ENCODE results near the gene IKBKE. TPM values are rescaled to one million over a fixed set of nuclear protein-coding genes. Genes with fewer than 3 reads are reported as not detected.

IKBKE gene
- total RNA-seq, 1 experiment from 2014 or later = 5.1 TPM

GRCh38 chr1:206451134-206451686 is 19.1 kb upstream of the IKBKE start:
- peaks cover 7 to 16% of the 10 kb centered on the region in 2 experiments; a peak in 3 of 4 replicates for H3K36me3 ChIP-seq (ENCODE audit: control insufficient read depth in 1 of 2, insufficient read depth in 2 of 2, low read length in 2 of 2)
- no peaks in the 10 kb centered on the region for H3K27me3 ChIP-seq (ENCODE audit: insufficient read depth, low read length)
- BruUV-seq (replicated peaks) = no TSS peak
- TF ChIP-seq ELF1 (IDR thresholded peaks at IDR 0.05; ENCODE audit: borderline replicate concordance, low read depth) = no peak
- no peak for TF ChIP-seq SIN3A (IDR thresholded peaks at IDR 0.05; ENCODE audit: low read depth)
- TF ChIP-seq FOSL1 (IDR thresholded peaks at IDR 0.05; ENCODE audit: low read depth) = no peak
- no peak for TF ChIP-seq POLR2AphosphoS5 (IDR thresholded peaks at IDR 0.05; ENCODE audit: low read depth, low read length)
- TF ChIP-seq EZH2 (IDR thresholded peaks at IDR 0.05) = no peak
- TF ChIP-seq JUND (IDR thresholded peaks at IDR 0.05) = no peak
- TF ChIP-seq, protein P1, sequence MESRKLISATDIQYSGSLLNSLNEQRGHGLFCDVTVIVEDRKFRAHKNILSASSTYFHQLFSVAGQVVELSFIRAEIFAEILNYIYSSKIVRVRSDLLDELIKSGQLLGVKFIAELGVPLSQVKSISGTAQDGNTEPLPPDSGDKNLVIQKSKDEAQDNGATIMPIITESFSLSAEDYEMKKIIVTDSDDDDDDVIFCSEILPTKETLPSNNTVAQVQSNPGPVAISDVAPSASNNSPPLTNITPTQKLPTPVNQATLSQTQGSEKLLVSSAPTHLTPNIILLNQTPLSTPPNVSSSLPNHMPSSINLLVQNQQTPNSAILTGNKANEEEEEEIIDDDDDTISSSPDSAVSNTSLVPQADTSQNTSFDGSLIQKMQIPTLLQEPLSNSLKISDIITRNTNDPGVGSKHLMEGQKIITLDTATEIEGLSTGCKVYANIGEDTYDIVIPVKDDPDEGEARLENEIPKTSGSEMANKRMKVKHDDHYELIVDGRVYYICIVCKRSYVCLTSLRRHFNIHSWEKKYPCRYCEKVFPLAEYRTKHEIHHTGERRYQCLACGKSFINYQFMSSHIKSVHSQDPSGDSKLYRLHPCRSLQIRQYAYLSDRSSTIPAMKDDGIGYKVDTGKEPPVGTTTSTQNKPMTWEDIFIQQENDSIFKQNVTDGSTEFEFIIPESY (IDR thresholded peaks at IDR 0.05; ENCODE audit: extremely low read depth, insufficient replicate concordance, low read length) = no peak
- no peak for TF ChIP-seq CBX3 (IDR thresholded peaks at IDR 0.05; ENCODE audit: low read depth)
- peaks cover 0 to 13% of the 10 kb centered on the region in 2 experiments; a peak in 2 of 4 replicates for H3K4me1 ChIP-seq (ENCODE audit: control insufficient read depth in 1 of 2, insufficient read depth in 2 of 2, low read length in 2 of 2)
- H3K9ac ChIP-seq (ENCODE audit: low read length) = no peak overlapping the region
- H3K4me2 ChIP-seq (ENCODE audit: low read length) = no peak overlapping the region
- H4K20me1 ChIP-seq (ENCODE audit: insufficient read depth) = no peaks in the 10 kb centered on the region
- H3K4me3 ChIP-seq (replicated peaks in 1 of 2; ENCODE audit: low read depth in 1 of 2, low read length in 2 of 2) = no peak overlapping the region
- DNase-seq (ENCODE audit: low read depth, low spot score) (no peak), ATAC-seq (no peak)
- CTCF ChIA-PET = no interaction called here
- RAD21 ChIA-PET (ENCODE audit: low non-redundant PET in 1 of 2, low total read pairs in 2 of 2, uncharacterized antibody in 2 of 2, unreplicated experiment in 2 of 2) = no interaction called here
- intact Hi-C loops (cut with micrococcal nuclease) = no loop called here
- H3K9me2 ChIP-seq (ENCODE audit: insufficient read depth) = no peaks in the 10 kb centered on the region
- no peaks in the 10 kb centered on the region for H3K9me3 ChIP-seq (ENCODE audit: control insufficient read depth in 1 of 2, insufficient read depth in 1 of 2, low read depth in 1 of 2, low read length in 2 of 2)
- H3K27ac ChIP-seq (ENCODE audit: low read depth, low read length) = no peak overlapping the region
- H3K79me2 ChIP-seq (ENCODE audit: insufficient read depth, low read length) = no peaks in the 10 kb centered on the region
- POLR2A ChIA-PET = no interaction called here
- no peak overlapping the region for H2AFZ ChIP-seq (ENCODE audit: low read depth, low read length, poor library complexity, severe bottlenecking)

DNA sequence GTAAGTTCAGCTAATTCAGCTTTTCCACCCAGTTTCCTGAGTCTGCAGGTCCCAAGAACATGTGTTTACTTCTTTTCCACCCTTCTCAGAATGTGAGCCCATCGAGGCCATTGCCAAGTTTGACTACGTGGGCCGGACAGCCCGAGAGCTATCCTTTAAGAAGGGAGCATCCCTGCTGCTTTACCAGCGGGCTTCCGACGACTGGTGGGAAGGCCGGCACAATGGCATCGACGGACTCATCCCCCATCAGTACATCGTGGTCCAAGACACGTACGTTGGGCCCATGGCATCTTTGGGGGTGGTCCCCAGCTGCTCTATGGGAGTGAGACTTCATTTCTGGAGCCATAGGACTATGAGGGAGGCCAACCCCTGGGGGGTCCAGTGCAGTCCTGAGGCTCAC is 17.2 kb upstream of the IKBKE start:
- no peaks in the 10 kb centered on the region for H3K9me2 ChIP-seq (ENCODE audit: insufficient read depth)
- ChIA-PET CTCF (no interaction called here), POLR2A (no interaction called here), RAD21 (ENCODE audit: low non-redundant PET in 1 of 2, low total read pairs in 2 of 2, uncharacterized antibody in 2 of 2, unreplicated experiment in 2 of 2) (no interaction called here)
- H4K20me1 ChIP-seq (ENCODE audit: insufficient read depth) = no peaks in the 10 kb centered on the region
- H3K36me3 ChIP-seq (ENCODE audit: control insufficient read depth in 1 of 2, insufficient read depth in 2 of 2, low read length in 2 of 2) = peaks cover 8 to 14% of the 10 kb centered on the region in 2 experiments; a peak in 3 of 4 replicates
- no peak for DNase-seq (ENCODE audit: low read depth, low spot score)
- no peak overlapping the region for H3K27ac ChIP-seq (ENCODE audit: low read depth, low read length)
- BruUV-seq (replicated peaks) = no TSS peak
- no peak overlapping the region for H3K4me3 ChIP-seq (replicated peaks in 1 of 2; ENCODE audit: low read depth in 1 of 2, low read length in 2 of 2)
- no peaks in the 10 kb centered on the region for H3K79me2 ChIP-seq (ENCODE audit: insufficient read depth, low read length)
- H3K4me2 ChIP-seq (ENCODE audit: low read length) = no peak overlapping the region
- no peak overlapping the region for H3K9ac ChIP-seq (ENCODE audit: low read length)
- peaks cover 0 to 13% of the 10 kb centered on the region in 2 experiments; a peak in 1 of 4 replicates for H3K4me1 ChIP-seq (ENCODE audit: control insufficient read depth in 1 of 2, insufficient read depth in 2 of 2, low read length in 2 of 2)
- H3K9me3 ChIP-seq (ENCODE audit: control insufficient read depth in 1 of 2, insufficient read depth in 1 of 2, low read depth in 1 of 2, low read length in 2 of 2) = no peaks in the 10 kb centered on the region
- no peak overlapping the region for H2AFZ ChIP-seq (ENCODE audit: low read depth, low read length, poor library complexity, severe bottlenecking)
- intact Hi-C loops (cut with micrococcal nuclease) = no loop called here
- no peaks in the 10 kb centered on the region for H3K27me3 ChIP-seq (ENCODE audit: insufficient read depth, low read length)
- no peak for ATAC-seq
- TF ChIP-seq SP1 (IDR thresholded peaks at IDR 0.05; ENCODE audit: low read depth) = no peak
- TF ChIP-seq RAD21 (IDR thresholded peaks at IDR 0.05; ENCODE audit: low read depth) = no peak
- TF ChIP-seq SRF (IDR thresholded peaks at IDR 0.05; ENCODE audit: low read depth) = no peak
- no peak for TF ChIP-seq ELF1 (IDR thresholded peaks at IDR 0.05; ENCODE audit: borderline replicate concordance, low read depth)
- TF ChIP-seq, protein P2, sequence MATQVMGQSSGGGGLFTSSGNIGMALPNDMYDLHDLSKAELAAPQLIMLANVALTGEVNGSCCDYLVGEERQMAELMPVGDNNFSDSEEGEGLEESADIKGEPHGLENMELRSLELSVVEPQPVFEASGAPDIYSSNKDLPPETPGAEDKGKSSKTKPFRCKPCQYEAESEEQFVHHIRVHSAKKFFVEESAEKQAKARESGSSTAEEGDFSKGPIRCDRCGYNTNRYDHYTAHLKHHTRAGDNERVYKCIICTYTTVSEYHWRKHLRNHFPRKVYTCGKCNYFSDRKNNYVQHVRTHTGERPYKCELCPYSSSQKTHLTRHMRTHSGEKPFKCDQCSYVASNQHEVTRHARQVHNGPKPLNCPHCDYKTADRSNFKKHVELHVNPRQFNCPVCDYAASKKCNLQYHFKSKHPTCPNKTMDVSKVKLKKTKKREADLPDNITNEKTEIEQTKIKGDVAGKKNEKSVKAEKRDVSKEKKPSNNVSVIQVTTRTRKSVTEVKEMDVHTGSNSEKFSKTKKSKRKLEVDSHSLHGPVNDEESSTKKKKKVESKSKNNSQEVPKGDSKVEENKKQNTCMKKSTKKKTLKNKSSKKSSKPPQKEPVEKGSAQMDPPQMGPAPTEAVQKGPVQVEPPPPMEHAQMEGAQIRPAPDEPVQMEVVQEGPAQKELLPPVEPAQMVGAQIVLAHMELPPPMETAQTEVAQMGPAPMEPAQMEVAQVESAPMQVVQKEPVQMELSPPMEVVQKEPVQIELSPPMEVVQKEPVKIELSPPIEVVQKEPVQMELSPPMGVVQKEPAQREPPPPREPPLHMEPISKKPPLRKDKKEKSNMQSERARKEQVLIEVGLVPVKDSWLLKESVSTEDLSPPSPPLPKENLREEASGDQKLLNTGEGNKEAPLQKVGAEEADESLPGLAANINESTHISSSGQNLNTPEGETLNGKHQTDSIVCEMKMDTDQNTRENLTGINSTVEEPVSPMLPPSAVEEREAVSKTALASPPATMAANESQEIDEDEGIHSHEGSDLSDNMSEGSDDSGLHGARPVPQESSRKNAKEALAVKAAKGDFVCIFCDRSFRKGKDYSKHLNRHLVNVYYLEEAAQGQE (IDR thresholded peaks at IDR 0.05; ENCODE audit: low read depth) = no peak
- TF ChIP-seq, protein P1 (IDR thresholded peaks at IDR 0.05; ENCODE audit: extremely low read depth, insufficient replicate concordance, low read length) = no peak
- TF ChIP-seq JUND (IDR thresholded peaks at IDR 0.05) = no peak
- no peak for TF ChIP-seq EZH2phosphoT487 (IDR thresholded peaks at IDR 0.05; ENCODE audit: borderline replicate concordance)
